ENCODE results near the gene DPH5.

DNA sequence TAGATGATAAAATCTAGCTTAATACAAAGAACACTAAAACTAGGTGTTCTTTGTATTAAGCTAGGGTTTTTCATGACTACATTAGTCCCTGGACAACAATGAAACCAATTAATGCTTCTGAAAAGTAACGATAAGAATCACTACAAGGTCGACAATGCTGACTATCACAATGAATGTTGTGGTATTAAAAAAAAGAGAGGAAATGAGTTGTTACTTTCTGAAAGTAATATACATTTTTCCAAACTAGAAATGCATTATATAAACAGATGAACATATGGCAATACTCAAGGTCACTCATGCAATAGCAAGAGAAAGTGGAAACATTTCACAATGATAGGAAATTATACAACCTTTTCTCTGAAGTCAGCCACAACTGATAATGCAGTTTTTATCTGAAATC lies 19.0 kb downstream of the DPH5 start:
- TF ChIP-seq, protein P1, sequence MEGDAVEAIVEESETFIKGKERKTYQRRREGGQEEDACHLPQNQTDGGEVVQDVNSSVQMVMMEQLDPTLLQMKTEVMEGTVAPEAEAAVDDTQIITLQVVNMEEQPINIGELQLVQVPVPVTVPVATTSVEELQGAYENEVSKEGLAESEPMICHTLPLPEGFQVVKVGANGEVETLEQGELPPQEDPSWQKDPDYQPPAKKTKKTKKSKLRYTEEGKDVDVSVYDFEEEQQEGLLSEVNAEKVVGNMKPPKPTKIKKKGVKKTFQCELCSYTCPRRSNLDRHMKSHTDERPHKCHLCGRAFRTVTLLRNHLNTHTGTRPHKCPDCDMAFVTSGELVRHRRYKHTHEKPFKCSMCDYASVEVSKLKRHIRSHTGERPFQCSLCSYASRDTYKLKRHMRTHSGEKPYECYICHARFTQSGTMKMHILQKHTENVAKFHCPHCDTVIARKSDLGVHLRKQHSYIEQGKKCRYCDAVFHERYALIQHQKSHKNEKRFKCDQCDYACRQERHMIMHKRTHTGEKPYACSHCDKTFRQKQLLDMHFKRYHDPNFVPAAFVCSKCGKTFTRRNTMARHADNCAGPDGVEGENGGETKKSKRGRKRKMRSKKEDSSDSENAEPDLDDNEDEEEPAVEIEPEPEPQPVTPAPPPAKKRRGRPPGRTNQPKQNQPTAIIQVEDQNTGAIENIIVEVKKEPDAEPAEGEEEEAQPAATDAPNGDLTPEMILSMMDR (IDR thresholded peaks at IDR 0.05), result no peak
- TF ChIP-seq POLR2A (IDR thresholded peaks at IDR 0.05), result no peak
